GM12872 (cell line): ENCODE data around the gene FARP1.

Experiments used
- CTCF ChIP-seq: IDR thresholded peaks from 3 replicates; pipeline ENCODE4 v1.5.1; 2011; ENCODE audit warnings: low read depth, mild to moderate bottlenecking, low read length, moderate library complexity; ENCODE audit not compliant: insufficient read depth

The FARP1 gene

GRCh38 chr13:98216135-98216565, 73.3 kb downstream of the FARP1 start:
- no peak for TF ChIP-seq CTCF

GRCh38 chr13:98216711-98217285, 73.9 kb downstream of the FARP1 start:
- no peak for TF ChIP-seq CTCF

GRCh38 chr13:98217597-98217996, 74.7 kb downstream of the FARP1 start:
- no peak for TF ChIP-seq CTCF

GRCh38 chr13:98219685-98220084, 76.8 kb downstream of the FARP1 start:
- TF ChIP-seq CTCF, result no peak

- no peak for TF ChIP-seq CTCF
Observed at GRCh38 chr13:98220271-98220791, 77.4 kb downstream of the FARP1 start.

- no peak for TF ChIP-seq CTCF
Observed at GRCh38 chr13:98221234-98221633, 78.3 kb downstream of the FARP1 start.

- TF ChIP-seq CTCF, result no peak
Observed at GRCh38 chr13:98222081-98222554, 79.2 kb downstream of the FARP1 start.
